SK-N-MC (cell line): Measurements from ENCODE around the gene DENND5B.
"Not testable (repeated sequence)": the region's sequence is repeated elsewhere in the genome, so short reads cannot be mapped to it uniquely, and the experiment has no call there.

Experiments
- DNase-seq: peaks from one replicate; pipeline ENCODE4 v3.0.0-alpha.2; 2011; ENCODE audit warnings: low read depth, low spot score
- H3K27ac ChIP-seq: fragments of 200-600 bp; sonication (generic); 2 replicates; pipeline ENCODE4 v1.5.1; 2016; ENCODE audit warnings: mixed run types
- H3K36me3 ChIP-seq: fragments of 200-600 bp; sonication (generic); 2 replicates; pipeline ENCODE4 v1.6.1; 2017; ENCODE audit warnings: antibody characterized with exemption, low read length, mixed read lengths; ENCODE audit not compliant: insufficient read depth
- H3K4me3 ChIP-seq: fragments of 200-600 bp; sonication (generic); 2 replicates; pipeline ENCODE4 v1.5.1; 2016
- H3K9ac ChIP-seq: fragments of 200-600 bp; sonication (generic); 2 replicates; pipeline ENCODE4 v1.8.0; 2017; ENCODE audit warnings: mixed run types, mixed read lengths; ENCODE audit not compliant: insufficient read length
- H3K9me3 ChIP-seq: fragments of 200-600 bp; sonication (generic); 2 replicates; pipeline ENCODE4 v1.6.1; 2017; ENCODE audit warnings: low read depth, mild to moderate bottlenecking, antibody characterized with exemption, low read length, moderate library complexity, mixed read lengths
- EZH2 ChIP-seq: fragments of 200-600 bp; sonication (generic); IDR thresholded peaks from one replicate; pipeline ENCODE4 v1.6.1; 2017; ENCODE audit warnings: antibody characterized with exemption
- FOXP2 ChIP-seq: optimal IDR thresholded peaks from 2 replicates; pipeline ENCODE3; 2011; ENCODE audit warnings: mild to moderate bottlenecking, moderate library complexity; ENCODE audit not compliant: insufficient read depth; ENCODE audit errors: extremely low read length, control extremely low read depth
- POLR2AphosphoS5 ChIP-seq: IDR thresholded peaks from 2 replicates; pipeline ENCODE4 v1.6.1; 2012; ENCODE audit warnings: mild to moderate bottlenecking, low read depth, low read length, borderline replicate concordance

Gene DENND5B

GRCh38 chr12:31482816-31483215 is 108.1 kb downstream of the DENND5B start:
- H3K9me3 ChIP-seq = no peaks in the 10 kb centered on the region
- DNase-seq = no peak
- no peak overlapping the region for H3K27ac ChIP-seq
- H3K4me3 ChIP-seq = no peak overlapping the region
- TF ChIP-seq POLR2AphosphoS5 (no peak), FOXP2 (no peak), EZH2 (no peak)
- no peak overlapping the region for H3K9ac ChIP-seq
- no peaks in the 10 kb centered on the region for H3K36me3 ChIP-seq

- Histone ChIP-seq H3K9ac (no peak overlapping the region), H3K27ac (no peak overlapping the region), H3K4me3 (no peak overlapping the region), H3K36me3 (no peaks in the 10 kb centered on the region), H3K9me3 (no peaks in the 10 kb centered on the region)
- no peak for DNase-seq
- TF ChIP-seq FOXP2 (no peak), POLR2AphosphoS5 (no peak), EZH2 (no peak)
Observed at GRCh38 chr12:31481415-31481814, 109.5 kb downstream of the DENND5B start.

GRCh38 chr12:31479516-31480210 is 111.3 kb downstream of the DENND5B start:
- H3K27ac ChIP-seq = no peak overlapping the region
- H3K9ac ChIP-seq = no peak overlapping the region
- TF ChIP-seq EZH2 (no peak), POLR2AphosphoS5 (no peak), FOXP2 (no peak)
- DNase-seq = no peak
- no peak overlapping the region for H3K4me3 ChIP-seq
- H3K36me3 ChIP-seq = no peaks in the 10 kb centered on the region
- H3K9me3 ChIP-seq = no peaks in the 10 kb centered on the region

- Histone ChIP-seq H3K9ac (no peak overlapping the region), H3K27ac (no peak overlapping the region), H3K9me3 (no peaks in the 10 kb centered on the region), H3K4me3 (no peak overlapping the region), H3K36me3 (no peaks in the 10 kb centered on the region)
- TF ChIP-seq EZH2 (no peak), FOXP2 (no peak), POLR2AphosphoS5 (no peak)
- DNase-seq = no peak
Observed at GRCh38 chr12:31478898-31479297, 112.0 kb downstream of the DENND5B start.

- no peak overlapping the region for H3K4me3 ChIP-seq
- no peak overlapping the region for H3K27ac ChIP-seq
Observed at GRCh38 chr12:31478425-31478824, 112.5 kb downstream of the DENND5B start.

GRCh38 chr12:31477687-31478086 is 113.2 kb downstream of the DENND5B start:
- TF ChIP-seq EZH2 (no peak), POLR2AphosphoS5 (no peak), FOXP2 (no peak)
- Histone ChIP-seq H3K9ac (no peak overlapping the region), H3K9me3 (no peaks in the 10 kb centered on the region), H3K4me3 (no peak overlapping the region), H3K27ac (no peak overlapping the region), H3K36me3 (no peaks in the 10 kb centered on the region)
- no peak for DNase-seq

More at GRCh38 chr12:31478425-31478824, 112.5 kb downstream of the DENND5B start:
- H3K9me3 ChIP-seq = no peaks in the 10 kb centered on the region
- H3K9ac ChIP-seq = no peak overlapping the region
- DNase-seq = no peak
- TF ChIP-seq FOXP2 = no peak
- no peak for TF ChIP-seq EZH2
- TF ChIP-seq POLR2AphosphoS5 = no peak
- H3K36me3 ChIP-seq = no peaks in the 10 kb centered on the region

GRCh38 chr12:31476437-31476836 is 114.5 kb downstream of the DENND5B start:
- H3K9me3 ChIP-seq = no peaks in the 10 kb centered on the region
- TF ChIP-seq EZH2 (no peak), FOXP2 (no peak), POLR2AphosphoS5 (no peak)
- DNase-seq = no peak
- H3K4me3 ChIP-seq = no peak overlapping the region
- no peaks in the 10 kb centered on the region for H3K36me3 ChIP-seq
- H3K27ac ChIP-seq = no peak overlapping the region
- no peak overlapping the region for H3K9ac ChIP-seq

GRCh38 chr12:31475610-31476009 is 115.3 kb downstream of the DENND5B start:
- DNase-seq, H3K9ac ChIP-seq, H3K36me3 ChIP-seq, H3K9me3 ChIP-seq, H3K27ac ChIP-seq, H3K4me3 ChIP-seq: not testable (repeated sequence)

GRCh38 chr12:31474751-31475150 is 116.2 kb downstream of the DENND5B start:
- Histone ChIP-seq H3K36me3 (no peaks in the 10 kb centered on the region), H3K4me3 (no peak overlapping the region), H3K9me3 (no peaks in the 10 kb centered on the region), H3K27ac (no peak overlapping the region), H3K9ac (no peak overlapping the region)
- TF ChIP-seq EZH2 = no peak
- no peak for TF ChIP-seq POLR2AphosphoS5
- TF ChIP-seq FOXP2 = no peak
- no peak for DNase-seq

GRCh38 chr12:31471823-31472222 is 119.1 kb downstream of the DENND5B start:
- TF ChIP-seq POLR2AphosphoS5 (peak; percentile 65; the same call in 1 of the 2 replicates), FOXP2 (no peak), EZH2 (no peak)
- DNase-seq = peak; percentile 83
- Histone ChIP-seq H3K9me3 (no peaks in the 10 kb centered on the region), H3K36me3 (no peaks in the 10 kb centered on the region), H3K9ac (no peak overlapping the region), H3K4me3 (no peak overlapping the region), H3K27ac (no peak overlapping the region)
